Tongue (tissue), 2 donors: ENCODE results near the gene CETN3. TPM values are rescaled to one million over a fixed set of nuclear protein-coding genes. Genes with fewer than 3 reads are reported as not detected.
"Not testable (repeated sequence)": the region's sequence is repeated elsewhere in the genome, so short reads cannot be mapped to it uniquely, and the experiment has no call there.

Experiments
- DNase-seq: peaks from one replicate; pipeline ENCODE4 v3.0.0-alpha.2; 2015
- total RNA-seq: library from RNA; depleted of rRNA; stranded (reverse); fragments of >200 nt; gene quantifications from one replicate; pipeline ENCODE4 v1.2.3, GENCODE V29; 2014

Gene CETN3
- total RNA-seq, 1 donor from 2014 or later = 32.2 TPM

DNA sequence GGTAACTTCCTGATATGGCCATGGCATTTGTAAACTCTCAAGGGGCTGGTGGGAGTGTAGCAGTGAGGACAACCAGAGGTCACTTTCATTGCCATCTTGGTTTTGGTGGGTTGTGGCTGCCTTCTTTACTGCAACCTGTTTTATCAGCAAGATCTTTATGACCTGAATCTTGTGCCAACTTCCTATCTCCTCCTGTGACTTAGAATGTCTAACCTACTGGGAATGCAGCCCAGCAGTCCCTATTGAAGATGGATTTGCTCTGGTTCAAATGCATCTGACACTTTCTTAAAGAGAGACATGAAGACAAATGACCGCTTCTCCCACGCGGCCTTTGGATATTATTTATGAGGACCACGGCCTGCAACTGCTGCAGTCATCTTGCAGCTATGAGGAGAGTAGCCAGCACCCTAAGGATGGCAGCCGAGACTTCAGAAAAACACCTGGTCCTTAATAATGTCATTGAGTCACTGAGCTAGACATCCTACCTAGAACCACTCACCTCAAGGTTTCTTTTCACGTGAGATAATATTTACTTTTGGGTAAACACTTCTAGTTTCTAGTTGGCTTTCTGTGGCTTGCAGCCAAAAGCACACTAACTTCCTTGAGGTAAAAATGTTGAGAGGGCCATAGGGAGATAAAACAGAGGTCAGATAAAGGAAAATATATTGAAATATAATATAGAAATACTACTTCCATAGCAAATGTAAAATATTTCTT is 28.2 kb downstream of the CETN3 start:
- no peak for DNase-seq

GRCh38 chr5:90379652-90380051 is 29.9 kb downstream of the CETN3 start:
- no peak for DNase-seq

DNA sequence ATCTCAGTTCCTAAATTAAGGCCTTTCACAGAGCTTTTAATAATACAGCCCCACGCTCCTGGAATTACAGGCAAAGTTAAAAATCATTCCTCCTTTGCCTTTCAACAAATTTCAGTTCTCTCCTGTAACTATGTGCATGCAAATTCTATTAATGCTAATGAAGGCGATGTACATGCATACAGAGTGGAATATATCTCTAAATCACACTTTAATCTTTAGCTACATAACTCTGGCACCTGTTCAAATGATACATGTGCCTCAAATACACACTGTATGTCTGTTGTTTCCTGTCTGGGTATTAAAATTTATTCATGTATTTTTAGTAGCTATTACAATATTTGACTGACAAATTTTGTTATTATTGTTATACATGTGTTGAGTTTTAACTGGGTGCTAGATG is 30.8 kb downstream of the CETN3 start:
- no peak for DNase-seq

DNA sequence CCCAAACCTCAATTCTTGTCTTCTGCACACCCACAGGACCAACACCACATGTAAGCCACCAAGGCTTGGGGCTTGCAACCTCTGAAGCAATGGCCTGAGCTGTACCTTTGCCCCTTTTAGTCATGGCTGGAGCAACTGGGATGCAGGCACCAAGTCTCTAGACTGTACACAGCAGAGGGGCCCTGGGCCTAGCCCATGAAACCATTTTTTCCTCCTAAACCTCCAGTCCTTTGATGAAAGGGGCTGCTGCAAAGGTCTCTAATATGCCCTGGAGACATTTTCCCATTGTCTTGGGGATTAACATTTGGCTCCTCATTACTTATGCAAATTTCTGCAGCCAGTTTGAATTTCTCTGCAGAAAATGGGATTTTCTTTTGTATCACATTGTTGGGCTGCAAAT is 38.3 kb downstream of the CETN3 start:
- not testable (repeated sequence) for DNase-seq

DNA sequence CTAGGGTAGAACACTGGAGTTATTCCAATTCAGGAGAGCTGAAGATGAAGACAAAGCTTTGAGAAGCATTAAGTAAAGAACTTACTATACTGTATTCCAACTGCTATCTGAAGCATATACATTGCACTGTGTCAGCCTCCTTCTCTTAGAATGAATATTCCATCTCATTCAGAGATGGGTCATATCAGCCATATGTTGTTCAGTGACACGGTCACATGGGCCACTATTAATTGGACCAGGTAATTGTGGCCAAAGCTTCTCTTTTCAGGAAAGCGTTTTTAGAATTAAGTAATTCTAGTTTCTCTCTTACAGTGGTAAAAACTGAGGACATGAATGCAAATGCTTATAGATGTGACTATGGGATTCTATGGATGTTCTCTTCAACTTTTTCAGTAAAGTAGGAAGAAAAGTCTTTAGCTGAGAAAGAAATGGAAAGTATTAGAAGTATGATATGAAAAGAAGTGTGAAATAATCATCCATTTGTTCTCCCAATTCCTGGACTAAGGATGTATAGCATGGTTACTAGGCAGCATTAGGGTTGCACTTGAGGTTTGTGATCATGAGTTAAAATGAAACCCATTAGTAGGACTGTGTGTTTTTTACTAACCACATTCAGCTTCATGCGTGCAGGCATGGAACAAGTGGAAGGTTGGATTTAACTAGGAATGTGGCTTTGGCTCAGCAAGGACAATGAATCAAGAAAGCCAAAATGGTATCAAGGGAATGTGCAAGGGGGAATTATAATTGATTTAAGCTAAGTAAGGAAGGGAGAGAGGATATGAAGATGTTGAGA is 40.9 kb downstream of the CETN3 start:
- DNase-seq = no peak

DNA sequence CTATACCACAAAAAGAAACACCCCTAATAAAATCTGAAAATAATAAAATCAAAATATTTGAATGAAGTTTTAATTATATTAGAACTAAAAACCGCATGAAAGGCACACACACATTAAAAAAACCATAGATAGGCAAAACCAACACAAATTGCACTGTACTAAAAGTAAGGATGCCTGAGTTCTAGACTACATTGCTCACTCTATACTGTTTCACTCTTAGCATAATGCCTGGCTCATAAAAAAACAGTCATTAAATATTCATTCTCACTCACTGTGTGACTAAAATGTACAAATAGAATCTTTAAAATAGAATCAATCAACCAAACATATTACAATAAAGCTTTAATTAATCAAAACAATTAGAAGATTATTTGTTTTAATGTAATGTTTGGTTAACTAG is 41.7 kb downstream of the CETN3 start:
- DNase-seq = no peak

GRCh38 chr5:90366948-90367347 is 42.6 kb downstream of the CETN3 start:
- DNase-seq = no peak

GRCh38 chr5:90365328-90365727 is 44.2 kb downstream of the CETN3 start:
- no peak for DNase-seq

DNA sequence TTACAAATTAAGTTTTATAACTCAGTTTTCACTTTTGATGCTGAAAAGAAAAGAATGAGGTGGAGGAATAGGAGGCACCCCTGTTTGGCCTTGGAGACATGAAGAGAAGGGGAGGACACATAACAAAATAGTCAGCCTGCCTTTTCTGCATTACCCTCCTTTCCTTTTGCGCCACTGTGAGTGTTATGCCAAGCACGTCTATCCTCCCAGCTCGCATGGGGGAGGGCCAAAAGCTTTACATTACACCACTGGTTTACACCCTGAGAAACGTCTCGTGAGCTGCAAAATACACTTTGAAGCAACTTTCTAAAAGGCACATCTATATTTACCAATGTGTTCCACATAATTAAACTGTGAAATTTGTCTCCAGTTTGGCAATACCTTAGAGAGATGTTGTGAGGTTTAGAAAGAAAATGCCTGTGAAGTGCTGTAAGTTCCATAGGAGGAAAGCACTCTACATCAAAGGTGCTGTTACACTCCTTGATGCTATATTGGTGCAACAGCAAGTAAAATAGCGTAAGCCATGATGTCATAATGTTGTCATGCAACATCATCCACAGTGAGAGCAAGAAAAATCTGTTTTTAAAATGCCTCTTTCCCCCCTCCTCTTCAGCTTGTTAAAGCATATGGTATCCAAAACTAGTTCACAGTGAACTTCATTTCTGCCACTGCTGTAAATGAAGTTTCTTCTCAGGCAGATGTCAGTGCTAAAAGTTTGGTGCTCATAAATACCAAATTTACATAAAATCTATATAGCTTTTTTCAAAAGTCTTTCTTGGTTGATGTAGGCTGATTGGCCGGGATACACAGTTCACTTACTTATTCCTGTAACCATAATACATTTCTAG is 50.3 kb downstream of the CETN3 start:
- peak; percentile 9 for DNase-seq

- DNase-seq = peak; percentile 52
These were observed 52.9 kb downstream of the CETN3 start for GRCh38 chr5:90356622-90357021.

DNA sequence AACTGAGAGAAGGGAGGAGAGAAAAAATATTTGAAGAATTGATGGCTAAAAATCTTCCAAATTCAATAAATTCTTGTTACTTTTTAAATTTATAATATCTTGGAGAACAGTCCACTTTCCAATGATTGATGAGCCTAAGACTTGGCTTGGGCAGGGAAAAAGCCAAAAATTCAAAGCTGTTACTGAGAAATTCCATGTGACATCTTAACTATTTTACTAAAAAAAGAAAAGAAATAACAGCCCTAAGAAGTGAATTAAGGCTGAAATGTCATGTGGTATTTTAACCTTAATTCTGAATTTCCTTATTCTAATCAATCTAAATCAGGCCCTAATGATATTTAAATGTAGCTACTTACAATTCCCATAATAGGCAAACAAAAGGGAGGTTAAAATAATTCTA is 53.4 kb downstream of the CETN3 start:
- no peak for DNase-seq

DNA sequence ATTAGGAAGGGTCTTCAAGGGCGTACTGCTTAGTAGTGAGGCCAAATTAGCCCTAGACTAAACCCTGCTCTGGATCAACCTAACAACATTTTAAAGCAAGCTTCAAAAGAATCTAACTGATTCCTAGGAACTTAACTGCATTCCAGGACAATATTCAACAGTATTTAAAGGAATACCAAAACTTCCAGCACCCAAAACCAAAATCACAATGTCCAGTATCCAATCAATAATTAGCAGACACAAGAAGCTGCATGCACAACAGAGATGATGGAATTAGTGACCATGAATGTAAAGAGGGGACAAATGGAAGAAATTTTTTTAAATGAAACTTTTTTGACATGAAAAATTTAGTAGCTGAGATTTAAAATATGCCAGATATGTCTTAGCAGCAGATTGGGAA is 53.9 kb downstream of the CETN3 start:
- DNase-seq = no peak

DNA sequence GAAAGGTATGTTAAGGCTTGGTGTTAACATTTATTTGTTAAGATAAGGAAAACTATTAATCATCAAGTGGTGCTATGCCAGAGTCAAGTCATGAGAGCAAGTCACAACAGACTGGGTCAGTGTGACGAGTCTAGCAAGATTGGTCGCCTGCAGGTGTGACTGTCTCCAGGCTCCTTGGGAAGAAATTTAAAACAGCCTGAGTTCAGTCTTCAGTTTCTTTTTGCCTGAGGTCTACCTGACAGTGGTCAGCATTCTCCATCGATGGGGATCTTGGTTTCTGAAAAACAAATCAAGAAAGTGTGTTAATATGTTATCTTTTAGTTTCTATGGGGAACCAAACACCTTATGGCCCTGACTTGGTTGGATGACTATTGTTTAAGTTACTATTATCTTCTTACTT is 56.3 kb downstream of the CETN3 start:
- no peak for DNase-seq

DNA sequence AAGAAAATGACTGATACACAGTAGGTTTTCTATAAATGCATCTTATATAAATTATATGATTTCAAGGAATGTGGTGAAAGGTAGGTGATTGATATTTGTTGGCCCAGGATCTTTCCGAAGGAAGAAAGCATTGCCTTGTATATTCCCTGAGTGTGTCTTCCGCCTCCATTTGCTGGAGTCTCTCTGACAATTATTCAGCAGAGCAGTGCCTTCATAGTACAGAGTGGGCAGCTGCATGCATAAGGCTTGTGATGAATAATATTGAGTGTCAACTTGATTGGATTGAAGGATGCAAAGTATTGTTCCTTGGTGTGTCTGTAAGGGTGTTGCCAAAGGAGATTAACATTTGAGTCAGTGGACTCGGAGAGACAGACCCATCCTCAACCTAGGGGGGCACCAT is 58.5 kb downstream of the CETN3 start:
- DNase-seq = no peak

GRCh38 chr5:90347462-90347861 is 62.1 kb downstream of the CETN3 start:
- no peak for DNase-seq

GRCh38 chr5:90345684-90346083 is 63.9 kb downstream of the CETN3 start:
- DNase-seq = no peak

- no peak for DNase-seq
These were observed 64.9 kb downstream of the CETN3 start for GRCh38 chr5:90344689-90345088.

DNA sequence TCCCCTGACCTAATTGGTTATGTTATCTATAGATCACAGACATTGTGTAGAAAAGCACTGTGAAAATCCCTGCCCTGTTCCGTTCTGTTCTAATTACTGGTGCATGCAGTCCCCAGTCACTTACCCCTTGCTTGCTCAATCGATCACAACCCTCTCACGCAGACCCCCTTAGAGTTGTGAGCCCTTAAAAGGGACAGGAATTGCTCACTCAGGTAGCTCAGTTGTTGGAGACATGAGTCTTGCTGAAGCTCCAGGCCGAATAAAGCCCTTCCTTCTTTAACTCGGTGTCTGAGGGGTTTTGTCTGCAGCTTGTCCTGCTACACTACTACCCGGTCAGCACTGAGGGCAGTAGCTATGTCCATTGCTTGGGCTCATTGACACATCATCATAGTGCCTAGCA is 65.8 kb downstream of the CETN3 start:
- DNase-seq = not testable (repeated sequence)

GRCh38 chr5:90342576-90342975 is 67.0 kb downstream of the CETN3 start:
- no peak for DNase-seq
